Smooth muscle cell (in vitro differentiated cells): ENCODE measurements around the gene CCDC188. TPM values are rescaled to one million over a fixed set of nuclear protein-coding genes. Genes with fewer than 3 reads are reported as not detected.
"Not testable (repeated sequence)": the region's sequence is repeated elsewhere in the genome, so short reads cannot be mapped to it uniquely, and the experiment has no call there.

Experiments
- DNase-seq: peaks from one replicate; lab custom pipeline; 2025; ENCODE audit not compliant: unreplicated experiment; lab: John Stamatoyannopoulos, UW
- H2AFZ ChIP-seq: fragments of 200-600 bp; sonication (generic); 2 replicates; pipeline ENCODE4 v1.6.0; 2016; ENCODE audit warnings: antibody characterized with exemption, low read depth, mild to moderate bottlenecking
- H3F3A ChIP-seq: fragments of 200-600 bp; sonication (generic); 2 replicates; pipeline ENCODE4 v1.6.0; 2017; ENCODE audit warnings: antibody characterized with exemption, low read depth
- H3K27ac ChIP-seq: fragments of 200-600 bp; sonication (generic); 2 replicates; pipeline ENCODE4 v1.5.1; 2016; ENCODE audit warnings: low read depth, mild to moderate bottlenecking
- H3K27me3 ChIP-seq: fragments of 200-600 bp; sonication (generic); 2 replicates; pipeline ENCODE4 v1.6.1; 2016; ENCODE audit warnings: low read depth, mild to moderate bottlenecking
- H3K36me3 ChIP-seq: fragments of 200-600 bp; sonication (generic); 2 replicates; pipeline ENCODE4 v1.5.1; 2016; ENCODE audit warnings: low read depth
- H3K4me1 ChIP-seq: fragments of 200-600 bp; sonication (generic); 2 replicates; pipeline ENCODE4 v1.5.1; 2016; ENCODE audit warnings: low read depth
- H3K4me2 ChIP-seq: fragments of 200-600 bp; sonication (generic); 2 replicates; pipeline ENCODE4 v1.6.0; 2016; ENCODE audit warnings: mild to moderate bottlenecking
- H3K4me3 ChIP-seq: fragments of 200-600 bp; sonication (generic); 2 replicates; pipeline ENCODE4 v1.5.1; 2016; ENCODE audit warnings: mild to moderate bottlenecking
- H3K79me2 ChIP-seq: fragments of 200-600 bp; sonication (generic); 2 replicates; pipeline ENCODE4 v1.6.0; 2016; ENCODE audit warnings: low read depth, mild to moderate bottlenecking
- H3K9ac ChIP-seq: fragments of 200-600 bp; sonication (generic); 2 replicates; pipeline ENCODE4 v1.6.0; 2016; ENCODE audit warnings: low read depth
- H3K9me3 ChIP-seq: fragments of 200-600 bp; sonication (generic); replicated peaks from 2 replicates; pipeline ENCODE4 v1.5.1; 2016; ENCODE audit warnings: low read depth
- H4K20me1 ChIP-seq: fragments of 200-600 bp; sonication (generic); 2 replicates; pipeline ENCODE4 v1.6.0; 2016; ENCODE audit warnings: low read depth
- WGBS: methylation state at CpG from one replicate; pipeline ENCODE4 v1.1.7; 2016; ENCODE audit warnings: low lambda C conversion rate; 5-methylcytosine and 5-hydroxymethylcytosine counted together
- polyA plus RNA-seq: library from polyadenylated mRNA; unstranded; fragments of >200 nt; fragmentation: Nextera tagmentation; extraction: Ambion mirVana; gene quantifications from 2 replicates; pipeline ENCODE4 v1.2.1, GENCODE V29; 2016
- total RNA-seq: library from RNA; depleted of rRNA; stranded (reverse); fragments of >200 nt; gene quantifications from 2 replicates; pipeline ENCODE4 v1.2.3, GENCODE V29; 2014
- TF ChIP-seq, protein P1 (sequence below): fragments of 200-600 bp; sonication (generic); IDR thresholded peaks from 2 replicates; pipeline ENCODE4 v1.5.1; 2017; ENCODE audit warnings: borderline replicate concordance, mild to moderate bottlenecking, antibody characterized with exemption; ENCODE audit not compliant: insufficient read depth, poor library complexity, severe bottlenecking

The CCDC188 gene
- total and polyA plus RNA-seq, 2 experiments from 2014 or later, result not detected

DNA sequence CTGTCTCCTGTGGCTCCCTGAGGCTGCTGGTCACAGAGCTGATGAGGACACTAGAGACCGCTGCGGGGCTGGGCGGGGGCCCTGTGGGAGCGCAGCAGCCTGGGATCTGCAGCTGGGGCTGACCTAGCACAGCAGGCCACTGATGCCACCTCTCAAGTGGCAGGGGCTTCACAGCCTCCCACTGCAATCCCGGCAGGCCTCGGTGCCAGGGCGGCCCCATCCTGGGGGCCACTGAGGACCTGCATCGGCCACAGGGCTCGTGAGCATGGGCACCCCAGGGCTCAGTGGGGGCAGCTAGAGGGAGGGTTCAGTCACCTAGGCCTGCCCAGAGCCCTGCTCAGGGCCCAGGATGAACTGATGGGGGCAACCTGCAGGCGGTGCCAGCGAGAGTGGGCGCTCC, 14.6 kb upstream of the CCDC188 start:
- WGBS, result 93% methylated on average over 12 of the region's 12 CpGs

DNA sequence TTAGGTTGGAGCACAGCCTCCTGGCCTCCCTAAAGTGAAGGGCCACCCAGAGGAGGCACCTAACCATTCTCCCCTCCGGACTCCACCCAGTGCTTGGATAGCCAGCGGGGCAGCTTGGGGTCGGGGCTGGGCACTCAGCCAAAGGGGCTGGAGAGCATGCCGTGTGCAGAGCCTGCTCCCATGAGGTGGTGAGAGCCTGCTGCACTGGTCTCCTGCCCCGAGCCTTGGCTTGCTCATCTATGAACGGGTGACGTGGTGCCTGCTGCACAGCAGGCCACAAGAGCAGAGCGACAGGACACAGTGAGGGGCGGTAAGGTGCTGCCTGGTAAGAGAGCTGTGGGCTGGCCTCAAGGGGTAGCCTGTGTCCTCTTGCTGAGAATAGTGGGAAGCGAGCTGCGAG, 14.0 kb upstream of the CCDC188 start:
- Histone ChIP-seq H4K20me1 (no peaks in the 10 kb centered on the region), H3K4me2 (no peak overlapping the region), H3K9ac (no peak overlapping the region), H3K27me3 (no peaks in the 10 kb centered on the region), H3F3A (no peaks in the 10 kb centered on the region), H3K4me1 (no peaks in the 10 kb centered on the region), H3K36me3 (no peaks in the 10 kb centered on the region), H3K79me2 (no peaks in the 10 kb centered on the region), H3K9me3 (no peaks in the 10 kb centered on the region), H3K27ac (no peak overlapping the region), H2AFZ (no peak overlapping the region), H3K4me3 (no peak overlapping the region)
- no peak for DNase-seq
- TF ChIP-seq, protein P1, sequence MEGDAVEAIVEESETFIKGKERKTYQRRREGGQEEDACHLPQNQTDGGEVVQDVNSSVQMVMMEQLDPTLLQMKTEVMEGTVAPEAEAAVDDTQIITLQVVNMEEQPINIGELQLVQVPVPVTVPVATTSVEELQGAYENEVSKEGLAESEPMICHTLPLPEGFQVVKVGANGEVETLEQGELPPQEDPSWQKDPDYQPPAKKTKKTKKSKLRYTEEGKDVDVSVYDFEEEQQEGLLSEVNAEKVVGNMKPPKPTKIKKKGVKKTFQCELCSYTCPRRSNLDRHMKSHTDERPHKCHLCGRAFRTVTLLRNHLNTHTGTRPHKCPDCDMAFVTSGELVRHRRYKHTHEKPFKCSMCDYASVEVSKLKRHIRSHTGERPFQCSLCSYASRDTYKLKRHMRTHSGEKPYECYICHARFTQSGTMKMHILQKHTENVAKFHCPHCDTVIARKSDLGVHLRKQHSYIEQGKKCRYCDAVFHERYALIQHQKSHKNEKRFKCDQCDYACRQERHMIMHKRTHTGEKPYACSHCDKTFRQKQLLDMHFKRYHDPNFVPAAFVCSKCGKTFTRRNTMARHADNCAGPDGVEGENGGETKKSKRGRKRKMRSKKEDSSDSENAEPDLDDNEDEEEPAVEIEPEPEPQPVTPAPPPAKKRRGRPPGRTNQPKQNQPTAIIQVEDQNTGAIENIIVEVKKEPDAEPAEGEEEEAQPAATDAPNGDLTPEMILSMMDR, result no peak
- 99% methylated on average over 11 of the region's 11 CpGs for WGBS

More for the DNA sequence above, 14.6 kb upstream of the CCDC188 start:
- Histone ChIP-seq H4K20me1 (no peaks in the 10 kb centered on the region), H3K9me3 (no peaks in the 10 kb centered on the region), H3K4me2 (no peak overlapping the region), H3K27ac (no peak overlapping the region), H3K4me1 (no peaks in the 10 kb centered on the region), H3F3A (no peaks in the 10 kb centered on the region), H3K27me3 (no peaks in the 10 kb centered on the region), H3K9ac (no peak overlapping the region), H3K4me3 (no peak overlapping the region), H3K79me2 (no peaks in the 10 kb centered on the region), H2AFZ (no peak overlapping the region), H3K36me3 (no peaks in the 10 kb centered on the region)
- TF ChIP-seq, protein P1, result no peak
- DNase-seq, result no peak

GRCh38 chr22:20160041-20160440, 9.2 kb upstream of the CCDC188 start:
- Histone ChIP-seq H3K9ac (no peak overlapping the region), H3K27me3 (no peaks in the 10 kb centered on the region)
- WGBS, result 94% methylated on average over 7 of the region's 10 CpGs

GRCh38 chr22:20159531-20159930, 8.7 kb upstream of the CCDC188 start:
- not testable (repeated sequence) for H3K4me3 ChIP-seq, DNase-seq, H3K9ac ChIP-seq, H3K27ac ChIP-seq, H2AFZ ChIP-seq, H3K36me3 ChIP-seq, H3K27me3 ChIP-seq, H4K20me1 ChIP-seq, H3K4me2 ChIP-seq, H3K79me2 ChIP-seq, H3K9me3 ChIP-seq, H3F3A ChIP-seq, H3K4me1 ChIP-seq
- WGBS, result 91% methylated on average over 10 of the region's 14 CpGs

More at GRCh38 chr22:20160041-20160440, 9.2 kb upstream of the CCDC188 start:
- Histone ChIP-seq H2AFZ (no peak overlapping the region), H3K4me3 (no peak overlapping the region), H3K9me3 (no peaks in the 10 kb centered on the region), H3K4me1 (no peaks in the 10 kb centered on the region), H3F3A (no peaks in the 10 kb centered on the region), H3K36me3 (no peaks in the 10 kb centered on the region), H4K20me1 (no peaks in the 10 kb centered on the region), H3K79me2 (no peaks in the 10 kb centered on the region), H3K4me2 (no peak overlapping the region), H3K27ac (no peak overlapping the region)
- DNase-seq, result no peak
- TF ChIP-seq, protein P1, result no peak
